Hepatocyte (in vitro differentiated cells): ENCODE results near the gene PHACTR1. TPM values are rescaled to one million over a fixed set of nuclear protein-coding genes. Genes with fewer than 3 reads are reported as not detected.

ENCODE experiments used
- DNase-seq: peaks from one replicate; pipeline ENCODE4 v3.0.0-alpha.2; 2016; ENCODE audit warnings: low spot score
- H2AFZ ChIP-seq: fragments of 200-600 bp; sonication (generic); 2 replicates; pipeline ENCODE4 v1.6.0; 2016; ENCODE audit warnings: antibody characterized with exemption, mild to moderate bottlenecking
- H3K27ac ChIP-seq: fragments of 200-600 bp; sonication (generic); 2 replicates; pipeline ENCODE4 v1.5.1; 2016; ENCODE audit warnings: mild to moderate bottlenecking
- H3K27me3 ChIP-seq: fragments of 200-600 bp; sonication (generic); 2 replicates; pipeline ENCODE4 v1.6.1; 2016
- H3K36me3 ChIP-seq: fragments of 200-600 bp; sonication (generic); replicated peaks from 2 replicates; pipeline ENCODE4 v1.5.1; 2016; ENCODE audit warnings: low read depth; ENCODE audit not compliant: insufficient read depth
- H3K4me1 ChIP-seq: fragments of 200-600 bp; sonication (generic); 2 replicates; pipeline ENCODE4 v1.5.1; 2016; ENCODE audit warnings: mild to moderate bottlenecking, moderate library complexity; ENCODE audit not compliant: insufficient read depth
- H3K4me2 ChIP-seq: fragments of 200-600 bp; sonication (generic); 2 replicates; pipeline ENCODE4 v1.6.0; 2016
- H3K4me3 ChIP-seq: fragments of 200-600 bp; sonication (generic); 2 replicates; pipeline ENCODE4 v1.5.1; 2016; ENCODE audit warnings: mild to moderate bottlenecking
- H3K79me2 ChIP-seq: fragments of 200-600 bp; sonication (generic); 2 replicates; pipeline ENCODE4 v1.6.0; 2017; ENCODE audit warnings: mild to moderate bottlenecking
- H3K9me2 ChIP-seq: fragments of 200-600 bp; sonication (generic); replicated peaks from 2 replicates; pipeline ENCODE4 v1.6.0; 2017; ENCODE audit warnings: mild to moderate bottlenecking; ENCODE audit not compliant: insufficient read depth
- H3K9me3 ChIP-seq: fragments of 200-600 bp; sonication (generic); 2 replicates; pipeline ENCODE4 v1.5.1; 2016; ENCODE audit warnings: low read depth, mild to moderate bottlenecking
- H4K20me1 ChIP-seq: fragments of 200-600 bp; sonication (generic); 2 replicates; pipeline ENCODE4 v1.6.0; 2016; ENCODE audit warnings: mild to moderate bottlenecking; ENCODE audit not compliant: insufficient read depth, poor library complexity, severe bottlenecking
- EZH2 ChIP-seq: fragments of 200-600 bp; sonication (generic); IDR thresholded peaks from 2 replicates; pipeline ENCODE4 v1.6.1; 2016; ENCODE audit warnings: antibody characterized with exemption, mild to moderate bottlenecking, borderline replicate concordance
- EZH2phosphoT487 ChIP-seq: fragments of 200-600 bp; sonication (generic); IDR thresholded peaks from one replicate; pipeline ENCODE4 v1.6.1; 2018; ENCODE audit warnings: antibody characterized with exemption, mild to moderate bottlenecking, low read depth, moderate library complexity; ENCODE audit not compliant: unreplicated experiment, severe bottlenecking
- WGBS: methylation state at CpG from one replicate; pipeline ENCODE4 v1.1.6; 2016; ENCODE audit warnings: low lambda C conversion rate; ENCODE audit errors: missing lambda C conversion rate; 5-methylcytosine and 5-hydroxymethylcytosine counted together
- polyA plus RNA-seq: library from polyadenylated mRNA; unstranded; fragments of >200 nt; fragmentation: Nextera tagmentation; extraction: Ambion mirVana; gene quantifications from 2 replicates; pipeline ENCODE4 v1.2.1, GENCODE V29; 2016
- total RNA-seq: library from RNA; depleted of rRNA; stranded (reverse); fragments of >200 nt; gene quantifications from 2 replicates; pipeline ENCODE4 v1.2.3, GENCODE V29; 2014
- TF ChIP-seq, protein P1 (sequence below): fragments of 200-600 bp; sonication (generic); IDR thresholded peaks from 2 replicates; pipeline ENCODE4 v1.5.1; 2016; ENCODE audit warnings: antibody characterized with exemption, mild to moderate bottlenecking; ENCODE audit not compliant: poor library complexity

The PHACTR1 gene
- total and polyA plus RNA-seq, 2 experiments from 2014 or later = 3.0 to 4.3 TPM

GRCh38 chr6:12977806-12978205 lies 261.2 kb downstream of the PHACTR1 start:
- Histone ChIP-seq H3K27me3 (no peaks in the 10 kb centered on the region), H3K9me2 (no peaks in the 10 kb centered on the region), H3K4me3 (no peak overlapping the region), H3K36me3 (no peaks in the 10 kb centered on the region), H3K9me3 (no peaks in the 10 kb centered on the region), H4K20me1 (no peaks in the 10 kb centered on the region), H3K27ac (no peak overlapping the region), H3K4me2 (no peak overlapping the region), H3K79me2 (no peaks in the 10 kb centered on the region), H3K4me1 (peaks cover 4% of the 10 kb centered on the region), H2AFZ (no peak overlapping the region)
- WGBS = 90% methylated on average over 4 of the region's 4 CpGs
- TF ChIP-seq EZH2 = no peak
- TF ChIP-seq, protein P1, sequence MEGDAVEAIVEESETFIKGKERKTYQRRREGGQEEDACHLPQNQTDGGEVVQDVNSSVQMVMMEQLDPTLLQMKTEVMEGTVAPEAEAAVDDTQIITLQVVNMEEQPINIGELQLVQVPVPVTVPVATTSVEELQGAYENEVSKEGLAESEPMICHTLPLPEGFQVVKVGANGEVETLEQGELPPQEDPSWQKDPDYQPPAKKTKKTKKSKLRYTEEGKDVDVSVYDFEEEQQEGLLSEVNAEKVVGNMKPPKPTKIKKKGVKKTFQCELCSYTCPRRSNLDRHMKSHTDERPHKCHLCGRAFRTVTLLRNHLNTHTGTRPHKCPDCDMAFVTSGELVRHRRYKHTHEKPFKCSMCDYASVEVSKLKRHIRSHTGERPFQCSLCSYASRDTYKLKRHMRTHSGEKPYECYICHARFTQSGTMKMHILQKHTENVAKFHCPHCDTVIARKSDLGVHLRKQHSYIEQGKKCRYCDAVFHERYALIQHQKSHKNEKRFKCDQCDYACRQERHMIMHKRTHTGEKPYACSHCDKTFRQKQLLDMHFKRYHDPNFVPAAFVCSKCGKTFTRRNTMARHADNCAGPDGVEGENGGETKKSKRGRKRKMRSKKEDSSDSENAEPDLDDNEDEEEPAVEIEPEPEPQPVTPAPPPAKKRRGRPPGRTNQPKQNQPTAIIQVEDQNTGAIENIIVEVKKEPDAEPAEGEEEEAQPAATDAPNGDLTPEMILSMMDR = no peak
- TF ChIP-seq EZH2phosphoT487 = no peak
- no peak for DNase-seq

DNA sequence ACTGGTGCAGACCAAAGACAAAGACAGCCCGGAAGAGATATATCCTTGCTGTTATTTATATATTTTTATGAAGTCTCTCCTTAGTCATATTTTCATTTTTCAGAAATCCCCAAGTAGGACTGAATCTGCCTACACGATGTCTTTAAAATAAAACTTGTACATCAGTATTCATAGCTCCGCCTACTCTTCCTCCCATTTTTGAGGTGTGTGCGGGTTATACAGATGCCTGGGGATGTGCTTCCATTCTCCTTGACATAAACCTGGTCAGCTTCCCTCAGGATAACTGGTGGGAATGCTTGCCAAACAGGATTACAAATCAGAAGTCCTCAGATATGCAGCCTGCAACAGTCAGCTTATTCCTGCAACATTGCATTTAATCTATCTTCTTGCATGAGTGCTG lies 264.2 kb downstream of the PHACTR1 start:
- Histone ChIP-seq H3K9me2 (no peaks in the 10 kb centered on the region), H3K4me1 (no peaks in the 10 kb centered on the region), H3K36me3 (no peaks in the 10 kb centered on the region), H4K20me1 (no peaks in the 10 kb centered on the region), H3K27ac (no peak overlapping the region), H3K27me3 (no peaks in the 10 kb centered on the region), H3K79me2 (no peaks in the 10 kb centered on the region), H3K4me2 (no peak overlapping the region), H3K9me3 (no peaks in the 10 kb centered on the region), H2AFZ (no peak overlapping the region), H3K4me3 (no peak overlapping the region)
- WGBS = 88% methylated on average over 4 of the region's 4 CpGs
- DNase-seq = no peak
- TF ChIP-seq, protein P1 = no peak
- no peak for TF ChIP-seq EZH2
- TF ChIP-seq EZH2phosphoT487 = no peak

DNA sequence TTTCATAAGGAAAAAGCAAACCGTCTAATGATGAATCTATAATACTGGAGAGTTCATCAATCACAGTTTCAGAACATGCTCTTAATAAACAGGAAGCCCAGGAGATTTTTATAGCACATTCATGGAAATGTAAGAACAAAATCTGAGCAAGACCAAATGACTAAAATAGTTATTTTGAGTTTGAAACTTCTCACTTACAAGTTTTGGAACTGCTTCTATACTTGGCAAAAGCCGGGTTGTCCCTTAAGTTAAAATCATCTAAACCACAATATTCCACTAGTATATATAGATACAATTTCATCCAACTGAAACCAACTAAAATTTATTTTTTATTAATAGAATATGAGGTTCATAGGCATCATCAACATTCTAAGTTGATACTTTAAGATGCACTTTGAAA lies 268.2 kb downstream of the PHACTR1 start:
- Histone ChIP-seq H4K20me1 (no peaks in the 10 kb centered on the region), H3K4me3 (no peak overlapping the region), H3K9me2 (no peaks in the 10 kb centered on the region), H3K36me3 (no peaks in the 10 kb centered on the region), H3K79me2 (no peaks in the 10 kb centered on the region), H3K4me1 (no peaks in the 10 kb centered on the region), H3K9me3 (no peaks in the 10 kb centered on the region), H3K27ac (no peak overlapping the region), H3K4me2 (no peak overlapping the region), H3K27me3 (no peaks in the 10 kb centered on the region), H2AFZ (no peak overlapping the region)
- WGBS = 92% methylated on average over 2 of the region's 2 CpGs
- no peak for DNase-seq
- no peak for TF ChIP-seq EZH2
- TF ChIP-seq EZH2phosphoT487 = no peak
- TF ChIP-seq, protein P1 = no peak

- Histone ChIP-seq H3K4me3 (no peak overlapping the region), H3K4me2 (no peak overlapping the region), H3K4me1 (no peaks in the 10 kb centered on the region), H3K9me3 (no peaks in the 10 kb centered on the region), H3K9me2 (no peaks in the 10 kb centered on the region), H3K79me2 (no peaks in the 10 kb centered on the region), H3K27me3 (no peaks in the 10 kb centered on the region), H3K27ac (no peak overlapping the region), H3K36me3 (no peaks in the 10 kb centered on the region), H2AFZ (no peak overlapping the region), H4K20me1 (no peaks in the 10 kb centered on the region)
- TF ChIP-seq, protein P1 = no peak
- TF ChIP-seq EZH2 (no peak), EZH2phosphoT487 (no peak)
- DNase-seq = no peak
These were observed 271.2 kb downstream of the PHACTR1 start for GRCh38 chr6:12987783-12988182.
